Stimulated activated naive CD4-positive, alpha-beta T cell (primary cell): ENCODE results near the gene CHST11.
A peak's percentile ranks its signal among the peaks of the same experiment; 100 is the strongest.
"Not testable (repeated sequence)": the region's sequence is repeated elsewhere in the genome, so short reads cannot be mapped to it uniquely, and the experiment has no call there.

Source experiments
- DNase-seq, 6 experiments: peaks; one replicate each; lab custom pipeline; 2025; lab: John Stamatoyannopoulos, UW

Gene CHST11

GRCh38 chr12:104604070-104604994 is 147.6 kb downstream of the CHST11 start:
- peak in 2 of 6 experiments; percentile 4 for DNase-seq

- no peak for DNase-seq
These were observed 148.4 kb downstream of the CHST11 start for GRCh38 chr12:104604995-104605675.

GRCh38 chr12:104605685-104606084 is 148.9 kb downstream of the CHST11 start:
- DNase-seq, result no peak

GRCh38 chr12:104608998-104609397 is 152.2 kb downstream of the CHST11 start:
- DNase-seq, result no peak

- no peak for DNase-seq
These were observed 152.7 kb downstream of the CHST11 start for GRCh38 chr12:104609445-104609844.

GRCh38 chr12:104610513-104611235 is 153.9 kb downstream of the CHST11 start:
- no peak for DNase-seq

GRCh38 chr12:104611671-104612070 is 154.9 kb downstream of the CHST11 start:
- no peak for DNase-seq

GRCh38 chr12:104613372-104613771 is 156.6 kb downstream of the CHST11 start:
- not testable (repeated sequence) for DNase-seq

- DNase-seq, result no peak
These were observed 158.4 kb downstream of the CHST11 start for GRCh38 chr12:104615048-104615561.

- DNase-seq, result no peak
These were observed 161.9 kb downstream of the CHST11 start for GRCh38 chr12:104618691-104619090.

- DNase-seq, result no peak
These were observed 162.6 kb downstream of the CHST11 start for GRCh38 chr12:104619305-104619704.

GRCh38 chr12:104620837-104621531 is 164.2 kb downstream of the CHST11 start:
- no peak for DNase-seq

GRCh38 chr12:104622928-104623327 is 166.2 kb downstream of the CHST11 start:
- DNase-seq, result no peak

- no peak for DNase-seq
These were observed 167.1 kb downstream of the CHST11 start for GRCh38 chr12:104623883-104624282.

- DNase-seq, result no peak
These were observed 167.8 kb downstream of the CHST11 start for GRCh38 chr12:104624529-104624928.

GRCh38 chr12:104626069-104626837 is 169.5 kb downstream of the CHST11 start:
- no peak for DNase-seq

- DNase-seq, result no peak
These were observed 170.7 kb downstream of the CHST11 start for GRCh38 chr12:104627231-104627989.

GRCh38 chr12:104627990-104628830 is 171.5 kb downstream of the CHST11 start:
- no peak for DNase-seq

- DNase-seq, result no peak
These were observed 172.0 kb downstream of the CHST11 start for GRCh38 chr12:104628831-104629135.
